Urothelium cell line (cell line): Measurements from ENCODE around the gene KCP.

ENCODE experiments used
- DNase-seq: peaks from one replicate; pipeline ENCODE4 v3.0.0; 2011; ENCODE audit warnings: low spot score, mixed read lengths
- FAIRE-seq: peaks from 2 replicates; lab custom pipeline; 2011; peaks lifted over from hg19 to GRCh38; lab: Jason Lieb, UNC

The KCP gene

DNA sequence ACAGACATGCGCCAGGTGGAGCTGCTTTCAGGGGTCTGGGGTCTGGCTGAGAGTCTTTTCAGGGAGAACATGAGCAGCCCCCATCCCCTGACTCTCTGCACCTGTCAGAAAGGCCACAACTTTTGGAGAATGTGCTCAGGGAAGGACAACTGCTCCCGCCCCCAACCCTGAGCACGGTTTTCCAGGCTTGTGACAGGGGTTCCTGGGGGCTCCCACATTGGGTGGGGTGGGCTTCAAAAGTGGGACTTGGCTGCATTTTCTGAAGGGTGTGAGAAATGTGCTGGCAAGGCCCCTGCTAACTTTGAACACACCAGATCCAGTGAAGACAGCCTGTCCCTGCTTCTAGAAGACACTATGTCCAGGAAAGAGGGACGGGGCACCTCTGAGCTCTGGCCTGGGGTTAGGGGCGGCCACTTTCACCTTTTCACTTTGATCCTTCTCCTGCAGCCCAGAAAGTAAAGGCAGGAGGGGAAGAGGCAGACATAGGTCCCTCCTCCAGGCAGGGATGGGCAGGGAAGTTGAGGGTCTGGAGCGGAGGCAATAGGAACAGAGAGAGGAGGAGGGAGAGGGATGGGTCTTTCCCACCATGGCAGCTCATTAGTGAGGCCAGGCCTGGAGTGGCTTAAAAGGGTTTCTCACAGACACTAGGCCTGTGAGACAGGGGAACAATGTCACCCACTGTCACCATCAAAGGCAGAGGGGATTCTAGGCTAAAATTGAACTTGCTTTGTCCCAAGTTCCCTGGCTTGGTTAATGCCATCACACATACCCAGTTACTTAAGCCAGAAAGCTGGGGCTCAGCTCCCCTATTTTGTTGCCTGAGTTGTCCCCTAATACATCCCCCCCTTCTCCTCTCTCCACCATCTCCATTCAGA lies 1.5 kb downstream of the KCP start:
- DNase-seq (no peak), FAIRE-seq (no peak)

DNA sequence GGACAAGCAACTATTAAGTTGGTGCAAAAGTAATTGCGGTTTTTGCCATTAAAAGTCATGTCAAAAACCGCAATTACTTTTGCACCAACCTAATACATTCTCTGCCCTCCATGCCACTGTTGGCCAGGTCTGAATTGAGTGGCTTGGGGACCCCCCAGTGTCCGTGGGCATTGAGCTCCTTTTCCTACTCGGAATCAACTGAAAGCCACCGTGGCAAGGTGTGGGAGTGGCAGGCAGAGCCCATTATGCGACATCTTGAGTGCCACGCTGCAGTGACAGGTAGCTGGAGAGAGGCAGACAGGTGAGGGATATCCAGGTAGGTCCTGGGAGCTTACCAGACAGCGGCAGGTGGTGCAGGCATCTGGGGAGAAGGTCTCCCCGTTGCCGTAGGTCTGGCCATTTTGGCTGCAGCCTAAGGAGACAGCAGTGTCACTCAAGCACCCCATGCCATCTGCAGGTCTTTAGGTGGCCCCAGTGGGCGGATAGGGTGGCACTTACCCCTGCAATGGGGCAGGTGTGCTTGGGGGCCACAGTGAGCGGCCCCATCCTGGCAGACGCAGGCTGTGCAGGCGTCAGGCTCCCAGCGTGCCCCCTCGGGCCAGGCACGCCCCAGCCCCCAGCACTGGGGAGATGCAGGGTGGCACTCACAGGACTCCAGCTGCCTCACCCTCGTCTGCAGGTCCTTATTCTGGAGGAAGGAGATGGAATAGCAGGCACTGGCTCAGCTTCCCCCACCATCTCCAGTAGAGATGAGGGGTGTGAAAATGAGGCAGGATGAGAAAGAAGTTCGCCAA lies 3.5 kb downstream of the KCP start:
- FAIRE-seq (no peak), DNase-seq (no peak)

DNA sequence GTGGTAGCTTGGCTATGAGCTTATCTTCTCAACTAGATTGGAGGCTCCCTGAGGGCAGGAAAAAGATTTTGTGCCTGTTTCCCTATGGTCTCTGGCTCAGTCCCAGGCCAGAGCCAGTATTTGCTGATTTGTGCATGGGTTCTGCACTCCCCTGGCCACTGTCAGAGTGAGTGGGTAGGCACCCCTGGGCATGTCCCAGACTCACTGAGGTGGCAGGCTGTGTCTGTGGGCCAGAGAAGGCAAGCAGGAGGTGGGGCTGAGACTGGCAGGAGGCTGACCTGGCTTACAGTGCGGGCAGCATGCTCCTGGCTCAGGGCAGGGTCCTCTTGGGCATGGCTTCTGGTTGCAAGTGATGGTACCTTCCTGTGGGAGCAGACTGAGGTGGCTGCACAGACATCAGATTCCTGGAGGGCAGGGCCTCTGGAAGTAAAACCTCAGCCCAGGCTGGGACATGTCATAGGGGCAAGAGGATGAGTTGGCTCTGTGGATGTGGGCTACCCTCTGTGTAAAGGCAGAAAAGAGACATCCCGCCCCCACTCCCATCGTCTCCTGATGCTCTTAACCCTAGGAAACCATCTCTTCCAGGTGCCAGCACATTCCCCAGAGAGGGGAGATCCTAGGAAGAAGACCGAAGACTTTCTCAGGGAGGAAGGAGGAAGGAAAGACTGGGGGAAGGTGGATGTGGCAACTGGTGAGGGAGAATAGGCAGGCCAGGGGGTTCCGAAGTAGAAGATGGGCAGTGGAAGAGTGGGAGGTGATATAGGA lies 4.3 kb downstream of the KCP start:
- FAIRE-seq: no peak

DNA sequence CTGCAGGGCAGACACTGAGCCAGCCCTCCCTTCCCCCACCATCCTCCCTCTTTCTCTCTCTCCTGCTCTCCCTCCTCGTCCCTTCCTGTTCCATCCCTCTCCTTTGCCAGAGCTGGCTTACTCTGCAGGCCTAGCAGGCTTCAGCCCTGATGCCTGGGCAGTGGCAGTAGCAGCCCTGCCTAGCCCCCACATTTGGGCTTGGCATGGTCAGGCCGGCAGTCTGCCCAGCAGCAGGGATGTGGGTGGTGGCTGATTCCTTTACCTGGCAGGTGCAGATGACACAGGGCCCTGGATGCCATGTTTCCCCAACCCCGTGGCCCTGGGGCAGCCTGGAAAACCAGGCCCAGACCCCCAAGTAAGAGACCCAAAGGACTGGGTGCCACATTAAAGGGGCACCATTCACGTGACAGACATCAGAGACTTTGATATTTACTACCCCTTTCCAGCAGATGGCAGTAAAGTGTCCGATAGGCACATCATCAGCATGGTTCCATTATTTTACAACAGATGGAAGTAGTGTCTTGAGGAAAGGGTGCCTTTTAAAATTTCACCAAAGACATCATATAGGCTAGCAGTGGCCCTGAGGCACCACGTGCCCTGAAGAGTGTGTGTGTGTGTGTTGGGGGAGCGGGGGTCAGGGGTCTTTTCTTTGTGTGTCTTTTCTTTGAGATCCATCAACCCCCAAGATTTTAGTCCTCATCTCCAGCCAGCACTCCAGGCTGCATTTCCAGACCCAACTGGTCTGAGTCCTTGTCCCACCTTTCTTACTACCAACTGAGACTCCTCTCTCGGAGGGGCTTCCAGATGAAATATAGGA lies 5.9 kb downstream of the KCP start:
- peak; percentile 25 for DNase-seq
- no peak for FAIRE-seq

More for the DNA sequence above, 4.3 kb downstream of the KCP start:
- no peak for DNase-seq

DNA sequence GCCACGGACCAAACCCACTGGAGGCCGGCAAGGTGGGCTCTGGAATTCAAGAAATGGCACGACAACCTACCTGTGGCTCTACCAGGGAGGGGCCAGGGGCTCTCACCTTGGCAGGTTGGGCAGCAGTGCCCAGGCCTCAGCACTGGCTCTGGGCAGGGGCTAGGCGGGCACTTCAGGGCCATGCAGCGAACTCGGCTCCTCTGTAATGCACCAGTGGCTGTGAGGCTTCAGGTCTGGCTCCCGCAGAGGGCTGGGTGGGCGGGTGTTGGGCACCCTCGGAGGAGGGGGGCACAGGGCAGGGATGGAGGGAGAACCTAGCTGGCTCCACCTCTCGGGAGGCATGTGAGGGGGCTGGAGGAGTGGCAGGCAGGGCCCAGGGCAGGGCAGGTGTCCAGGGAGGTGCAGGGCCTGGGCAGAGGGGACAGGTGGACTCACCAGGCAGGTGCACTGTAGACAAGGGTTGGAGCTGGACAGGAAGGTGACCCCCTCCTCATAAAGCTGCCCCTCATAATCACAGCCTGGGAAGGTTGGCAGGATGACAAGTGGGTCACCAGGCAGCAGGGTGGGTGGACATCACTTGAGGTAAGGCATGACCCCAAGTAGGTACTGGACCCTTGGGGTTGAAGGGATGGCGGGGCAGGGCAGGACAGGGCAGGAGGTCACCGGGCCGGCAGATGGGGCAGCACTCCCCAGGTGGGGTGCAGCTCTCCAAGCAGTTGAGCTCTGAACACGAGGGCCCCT lies 6.7 kb downstream of the KCP start:
- FAIRE-seq (no peak), DNase-seq (no peak)

DNA sequence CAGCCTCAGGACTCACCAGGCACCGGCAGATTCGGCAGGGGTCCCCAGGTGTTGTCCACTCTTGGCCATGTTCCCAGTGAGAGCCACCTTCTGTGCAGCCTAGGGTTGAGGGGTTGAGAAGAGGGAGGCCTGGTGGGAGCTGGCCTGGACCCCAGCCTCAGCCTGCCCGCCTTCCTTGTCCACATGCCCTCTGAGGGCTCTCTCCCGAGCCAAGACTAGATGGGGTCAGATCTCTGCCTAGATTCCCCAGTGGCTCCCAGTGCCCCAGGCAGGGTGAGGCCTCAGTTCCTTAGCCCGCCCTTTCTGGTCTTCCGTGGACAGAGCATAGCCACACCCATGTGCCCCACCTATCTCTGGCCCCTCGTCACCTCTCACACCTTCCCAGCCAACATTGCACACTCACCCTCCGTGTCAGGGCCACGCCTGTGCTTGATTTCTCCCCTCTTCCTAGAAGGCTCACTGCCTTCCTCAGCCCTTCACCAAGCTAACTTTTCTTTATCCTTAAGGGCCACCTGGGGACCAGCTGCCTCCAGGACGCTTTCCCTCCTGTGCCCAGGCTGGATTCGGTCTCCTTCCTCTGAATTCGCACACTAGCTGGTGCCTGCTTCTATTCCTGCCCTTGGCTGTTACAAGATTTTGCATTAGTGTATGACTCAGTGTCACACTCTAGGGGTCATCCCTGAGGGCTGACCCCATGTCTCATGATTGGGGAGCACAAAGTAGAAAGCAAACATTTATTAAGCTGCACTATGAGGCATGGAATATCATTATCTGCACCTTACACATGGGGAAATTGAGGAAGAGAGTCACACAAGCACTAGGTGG lies 7.5 kb downstream of the KCP start:
- FAIRE-seq (no peak), DNase-seq (no peak)

DNA sequence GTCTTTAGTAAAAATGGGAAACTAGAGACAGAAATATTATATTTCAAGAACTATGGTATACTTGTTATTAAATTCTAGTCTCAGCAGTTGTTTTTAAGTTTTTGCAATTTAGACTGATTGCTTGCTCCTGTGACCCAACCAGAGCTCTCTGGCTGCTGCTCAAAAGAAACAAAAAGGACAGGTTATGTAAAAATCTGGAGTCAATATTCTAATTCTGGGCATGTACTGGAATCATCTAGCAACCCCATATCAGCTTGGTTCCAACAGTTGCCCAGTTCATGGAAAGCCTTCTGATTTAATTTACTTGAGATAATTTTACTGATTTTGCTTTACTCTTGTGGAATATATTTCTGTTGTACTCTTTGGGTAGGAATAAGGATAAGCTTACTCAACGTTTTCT lies 10.3 kb downstream of the KCP start:
- FAIRE-seq (no peak), DNase-seq (no peak)

DNA sequence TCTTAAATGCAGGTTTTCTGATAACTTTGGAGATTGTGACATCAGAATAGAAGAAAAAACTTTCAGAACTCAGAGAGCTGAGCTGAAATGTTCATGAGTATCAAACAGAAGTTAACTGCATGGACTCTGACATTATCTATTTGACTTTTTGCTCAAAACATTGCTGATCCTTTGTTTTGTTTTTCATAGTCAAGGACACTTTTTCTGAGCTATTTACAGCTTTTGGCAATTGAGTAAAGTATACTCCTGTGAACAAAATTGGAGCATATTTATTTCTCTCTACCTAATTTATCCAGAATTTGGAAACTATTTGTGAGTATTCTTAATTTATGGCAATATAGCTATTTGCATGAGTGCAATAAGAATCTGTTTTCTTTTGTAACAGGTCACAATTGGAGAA lies 11.1 kb downstream of the KCP start:
- FAIRE-seq (no peak), DNase-seq (no peak)

DNA sequence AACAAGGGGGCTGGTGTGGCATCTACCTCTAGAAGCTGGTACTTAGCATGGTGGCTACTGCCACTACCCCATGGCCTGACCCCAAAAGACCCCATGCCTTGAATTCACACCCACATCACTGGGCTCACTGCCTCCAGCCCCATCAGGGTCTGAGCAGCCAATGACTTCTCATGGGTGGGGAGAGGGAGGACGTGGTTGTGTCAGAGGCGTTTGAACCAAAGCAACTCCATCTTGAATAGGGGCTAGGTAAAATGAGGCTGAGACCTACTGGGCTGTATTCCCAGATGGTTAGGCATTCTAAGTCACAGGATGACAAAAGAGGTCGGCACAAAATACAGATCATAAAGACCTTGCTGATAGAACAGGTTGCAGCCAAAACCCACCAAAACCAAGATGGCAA lies 15.2 kb downstream of the KCP start:
- no peak for FAIRE-seq
- no peak for DNase-seq

DNA sequence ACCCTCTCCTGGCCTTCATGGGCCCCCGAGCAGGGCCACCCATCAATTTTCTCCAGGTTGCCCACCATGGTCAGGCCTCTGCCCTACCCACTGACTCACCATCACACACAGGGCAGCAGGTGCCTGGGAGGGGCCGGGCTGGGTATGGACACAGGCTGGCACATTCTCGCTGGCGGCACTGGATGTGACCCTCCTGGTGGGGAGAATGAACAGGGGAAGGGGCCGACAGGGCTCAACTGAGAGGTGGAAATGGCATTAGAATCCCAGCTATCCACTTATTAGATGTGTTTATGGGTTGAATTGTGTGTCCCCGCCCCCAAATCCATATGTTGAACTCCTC lies 16.4 kb downstream of the KCP start:
- DNase-seq (no peak), FAIRE-seq (no peak)

DNA sequence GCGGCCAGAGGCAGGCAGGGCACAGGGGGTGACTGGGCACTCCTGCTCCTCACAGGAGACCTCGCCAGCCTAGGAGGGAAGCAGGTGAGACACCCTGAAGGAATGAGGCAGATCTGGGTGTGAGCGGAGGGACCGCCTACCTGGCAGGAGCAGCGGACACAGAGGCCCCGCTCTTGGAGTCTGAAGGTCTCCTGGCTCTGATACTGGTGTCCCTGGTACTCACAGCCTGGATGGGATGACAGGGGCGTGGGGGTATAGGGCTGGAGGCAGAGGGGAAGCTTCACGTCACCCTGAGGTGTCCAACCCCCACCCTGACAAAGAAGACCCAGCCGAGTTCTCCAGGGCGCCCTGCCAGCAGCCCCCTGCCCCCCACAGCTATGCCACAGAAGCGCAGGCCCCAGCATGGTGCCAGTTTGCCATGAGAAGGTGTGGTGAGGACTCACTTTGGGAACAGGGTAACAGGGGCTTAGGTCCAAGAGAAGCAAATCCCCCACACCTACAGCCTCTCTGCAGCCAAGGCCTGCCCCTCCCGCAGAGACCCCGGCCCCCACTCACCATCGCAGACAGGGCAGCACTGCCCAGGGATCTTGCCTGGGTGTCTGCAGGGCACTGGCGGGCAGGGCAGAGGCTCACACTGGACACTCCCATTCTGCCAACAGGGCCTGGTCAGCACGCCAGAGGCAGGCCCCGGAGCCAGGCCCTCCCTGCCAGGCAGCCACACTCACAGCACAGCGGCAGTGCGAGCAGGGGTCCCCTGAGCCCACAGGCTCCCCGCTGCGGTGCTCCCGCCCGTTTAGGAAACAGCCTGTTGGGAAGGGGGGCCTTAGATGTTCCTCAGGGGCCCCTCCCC lies 17.0 kb downstream of the KCP start:
- no peak for FAIRE-seq
- DNase-seq: no peak

DNA sequence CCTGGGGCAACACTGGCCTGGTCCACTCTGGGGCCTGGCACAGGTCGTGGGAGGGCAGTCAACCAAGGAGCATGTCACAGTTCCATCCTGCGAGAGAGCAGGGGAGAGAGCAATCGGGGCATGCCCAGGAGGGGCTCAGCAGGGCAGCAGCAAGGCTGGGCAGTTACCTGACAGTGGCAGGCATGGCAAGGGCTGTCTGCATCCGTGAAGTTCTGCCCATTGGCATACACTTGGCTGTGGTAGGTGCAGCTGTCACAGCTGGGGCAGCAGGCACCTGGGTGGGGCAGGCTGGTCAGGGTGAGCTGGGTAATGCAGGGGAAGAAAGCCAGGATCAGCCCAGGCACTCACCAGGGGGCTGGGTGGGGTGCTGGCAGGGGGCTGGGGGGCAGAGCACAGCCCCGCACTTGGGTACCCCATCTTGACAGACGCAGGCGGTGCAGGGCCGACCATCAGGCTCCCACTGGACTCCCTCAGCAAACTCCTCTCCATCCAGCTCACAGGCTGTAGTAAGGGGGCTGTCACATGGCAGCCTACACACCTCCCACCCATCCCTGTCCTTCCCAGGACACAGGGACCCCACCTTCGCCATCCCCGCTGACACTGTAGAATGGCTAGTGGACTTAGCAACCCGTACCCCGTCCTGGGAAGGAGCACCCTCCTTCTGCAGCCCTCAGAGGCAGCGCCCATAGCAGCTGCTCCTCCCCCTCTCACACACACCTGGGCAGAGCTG lies 17.8 kb downstream of the KCP start:
- DNase-seq (no peak), FAIRE-seq (no peak)

DNA sequence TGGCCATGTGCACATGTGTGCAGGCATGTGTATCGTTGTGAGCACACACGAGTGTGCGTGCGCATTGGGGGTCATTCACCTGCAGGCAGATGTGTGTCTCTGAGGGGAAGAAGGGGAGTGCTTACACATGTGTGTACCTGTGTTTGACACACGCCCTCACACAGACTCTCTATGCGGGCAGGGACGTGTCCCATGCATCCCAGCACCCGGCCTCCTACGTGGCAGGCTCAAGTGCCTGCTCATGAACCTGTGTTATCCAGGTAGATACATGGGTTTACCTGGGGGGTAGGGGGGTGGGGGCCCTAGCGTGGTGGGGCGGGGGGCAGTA lies 18.6 kb downstream of the KCP start:
- DNase-seq: no peak
- no peak for FAIRE-seq

DNA sequence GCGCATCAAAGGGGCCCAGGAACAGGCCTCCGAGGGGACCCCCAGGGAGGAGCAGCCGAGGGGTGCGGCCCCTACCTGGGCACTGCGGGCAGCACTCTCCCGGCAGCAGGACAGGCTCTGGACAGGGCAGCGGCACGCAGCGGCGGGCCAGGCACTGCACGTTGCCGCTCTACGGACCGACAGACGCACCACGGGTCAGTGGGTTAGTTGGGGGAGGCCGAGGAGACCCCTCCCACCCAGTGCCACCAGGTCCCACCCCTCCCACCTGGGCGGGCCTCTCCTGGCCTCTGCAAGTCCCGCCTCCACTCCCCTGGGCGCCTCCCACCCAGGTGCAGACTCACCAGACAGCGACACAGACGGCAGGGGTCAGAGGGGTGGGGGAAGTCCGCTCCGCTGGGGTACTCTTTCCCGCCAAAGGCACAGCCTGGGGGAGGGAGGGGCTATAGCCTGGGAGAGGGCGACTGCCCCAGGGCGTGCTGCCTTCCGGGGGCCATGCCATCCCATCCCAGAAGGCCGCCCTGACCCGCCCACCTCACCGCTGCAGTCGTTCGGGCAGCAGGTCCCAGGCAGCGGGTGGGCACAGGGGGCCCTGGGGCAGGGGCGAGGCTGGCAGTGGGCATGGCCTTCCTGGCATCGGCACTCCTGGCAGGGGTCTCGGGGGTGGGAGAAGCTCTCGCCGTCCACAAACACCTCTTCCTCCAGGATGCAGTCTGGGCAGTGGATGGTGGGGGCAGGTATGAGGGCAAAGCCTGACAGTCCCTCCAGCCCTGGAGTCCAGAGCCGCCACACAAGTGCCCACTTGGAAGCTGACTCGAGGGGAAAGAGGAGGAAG lies 19.2 kb downstream of the KCP start:
- peak; percentile 38 for DNase-seq
- no peak for FAIRE-seq

DNA sequence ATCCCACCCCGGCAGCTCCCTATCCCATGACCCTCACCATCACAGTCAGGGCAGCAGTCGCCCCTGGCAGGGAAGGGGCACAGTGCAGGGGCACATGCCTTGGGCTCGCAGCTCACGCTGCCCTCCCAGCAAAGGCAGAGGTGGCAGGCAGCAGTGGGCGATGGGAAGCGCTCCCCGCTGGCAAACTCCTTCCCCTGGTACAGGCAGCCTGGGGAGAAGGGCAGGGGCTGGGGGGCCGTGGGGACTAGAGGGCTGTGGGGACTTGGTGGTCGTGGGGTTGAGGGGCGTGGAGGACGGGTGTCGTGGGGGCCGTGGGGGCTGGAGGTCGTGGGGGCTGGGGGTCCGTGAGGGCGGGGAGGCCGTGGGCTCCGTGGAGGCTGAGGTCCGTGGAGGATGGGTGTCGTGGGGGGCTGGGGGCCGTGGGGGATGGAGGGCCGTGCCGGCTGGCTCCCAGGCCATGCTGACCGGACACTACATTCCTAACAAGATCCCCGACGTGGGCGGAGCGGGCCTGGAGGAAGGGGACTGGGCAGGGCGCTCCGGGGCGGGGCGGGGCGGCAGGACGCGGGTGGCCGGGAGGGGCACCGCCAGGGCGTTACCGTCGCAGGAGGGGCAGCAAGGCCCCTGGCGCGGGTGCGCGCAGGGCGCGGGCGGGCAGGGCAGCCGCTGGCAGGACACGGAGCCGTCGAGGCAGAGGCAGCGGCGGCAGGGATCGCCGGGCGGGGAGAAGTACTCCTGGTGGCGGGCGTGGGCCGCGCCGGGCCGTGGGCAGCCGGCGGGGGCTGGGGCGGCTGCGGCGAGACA lies 20.0 kb downstream of the KCP start:
- FAIRE-seq: no peak
- DNase-seq: peak; percentile 69

DNA sequence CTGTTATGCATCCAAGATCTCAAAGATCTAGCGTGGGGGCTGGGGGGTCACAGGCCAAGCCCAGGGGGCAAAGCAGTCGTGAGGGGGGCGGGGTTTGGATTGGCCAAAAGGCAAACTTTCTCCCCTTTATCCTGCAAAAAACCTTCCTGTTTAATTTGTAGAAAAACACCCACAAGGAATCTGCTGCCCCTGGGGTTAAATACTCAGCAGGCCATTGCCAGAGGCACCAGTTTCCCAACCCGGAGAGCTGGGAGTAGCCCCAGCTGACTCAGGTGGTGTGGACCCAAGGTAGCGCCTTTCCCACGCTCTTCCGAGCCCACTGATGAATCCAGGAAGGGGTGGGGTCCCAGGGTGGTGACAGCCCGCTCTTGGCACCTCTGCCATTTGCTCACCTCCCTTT lies 21.4 kb downstream of the KCP start:
- no peak for DNase-seq
- FAIRE-seq: no peak
